ENCODE data around the gene CMIP.

The CMIP gene

GRCh38 chr16:81703177-81704155 lies 258.9 kb downstream of the CMIP start:
- Mint-ChIP-seq H3K4me3 (no peak overlapping the region), H3K27me3 (ENCODE audit: low read depth) (no peaks in the 10 kb centered on the region), H3K27ac (peak overlapping the region; percentile 34), H3K4me1 (ENCODE audit: low read depth) (peaks cover 5% of the 10 kb centered on the region), H3K36me3 (ENCODE audit: low read depth) (peaks cover 27% of the 10 kb centered on the region), H3K9me3 (no peaks in the 10 kb centered on the region)
- no peak for DNase-seq (ENCODE audit: low spot score)

- H3K27me3 Mint-ChIP-seq (ENCODE audit: low read depth), result no peaks in the 10 kb centered on the region
- H3K36me3 Mint-ChIP-seq (ENCODE audit: low read depth), result peaks cover 27% of the 10 kb centered on the region
- H3K27ac Mint-ChIP-seq, result no peak overlapping the region
- H3K4me1 Mint-ChIP-seq (ENCODE audit: low read depth), result peaks cover 5% of the 10 kb centered on the region
- no peaks in the 10 kb centered on the region for H3K9me3 Mint-ChIP-seq
- no peak overlapping the region for H3K4me3 Mint-ChIP-seq
- DNase-seq (ENCODE audit: low spot score), result no peak
Measured at GRCh38 chr16:81705261-81705660, 260.7 kb downstream of the CMIP start.

GRCh38 chr16:81706327-81707295 lies 262.0 kb downstream of the CMIP start:
- Mint-ChIP-seq H3K27me3 (ENCODE audit: low read depth) (no peaks in the 10 kb centered on the region), H3K4me1 (ENCODE audit: low read depth) (peaks cover 5% of the 10 kb centered on the region), H3K36me3 (ENCODE audit: low read depth) (peaks cover 29% of the 10 kb centered on the region), H3K9me3 (no peaks in the 10 kb centered on the region), H3K27ac (no peak overlapping the region), H3K4me3 (no peak overlapping the region)
- DNase-seq (ENCODE audit: low spot score), result no peak

GRCh38 chr16:81707411-81708265 lies 263.0 kb downstream of the CMIP start:
- DNase-seq (ENCODE audit: low spot score), result no peak
- Mint-ChIP-seq H3K4me1 (ENCODE audit: low read depth) (peaks cover 5% of the 10 kb centered on the region), H3K27me3 (ENCODE audit: low read depth) (no peaks in the 10 kb centered on the region), H3K4me3 (no peak overlapping the region), H3K36me3 (ENCODE audit: low read depth) (peaks cover 30% of the 10 kb centered on the region), H3K27ac (no peak overlapping the region), H3K9me3 (no peaks in the 10 kb centered on the region)

- Mint-ChIP-seq H3K9me3 (no peaks in the 10 kb centered on the region), H3K4me3 (no peak overlapping the region), H3K27me3 (ENCODE audit: low read depth) (no peaks in the 10 kb centered on the region), H3K27ac (peak overlapping the region; percentile 17), H3K36me3 (ENCODE audit: low read depth) (peaks cover 24% of the 10 kb centered on the region), H3K4me1 (ENCODE audit: low read depth) (no peaks in the 10 kb centered on the region)
- DNase-seq (ENCODE audit: low spot score), result no peak
Measured at GRCh38 chr16:81708266-81709015, 263.8 kb downstream of the CMIP start.

- no peaks in the 10 kb centered on the region for H3K9me3 Mint-ChIP-seq
- peak overlapping the region; percentile 17 for H3K27ac Mint-ChIP-seq
- H3K4me3 Mint-ChIP-seq, result no peak overlapping the region
- no peaks in the 10 kb centered on the region for H3K27me3 Mint-ChIP-seq (ENCODE audit: low read depth)
- peaks cover 23% of the 10 kb centered on the region for H3K36me3 Mint-ChIP-seq (ENCODE audit: low read depth)
- no peaks in the 10 kb centered on the region for H3K4me1 Mint-ChIP-seq (ENCODE audit: low read depth)
- no peak for DNase-seq (ENCODE audit: low spot score)
Measured at GRCh38 chr16:81709016-81709900, 264.6 kb downstream of the CMIP start.

- peaks cover 23% of the 10 kb centered on the region for H3K36me3 Mint-ChIP-seq (ENCODE audit: low read depth)
- H3K4me3 Mint-ChIP-seq, result no peak overlapping the region
- no peak for DNase-seq (ENCODE audit: low spot score)
- H3K4me1 Mint-ChIP-seq (ENCODE audit: low read depth), result peaks cover 4% of the 10 kb centered on the region
- no peaks in the 10 kb centered on the region for H3K9me3 Mint-ChIP-seq
- H3K27me3 Mint-ChIP-seq (ENCODE audit: low read depth), result no peaks in the 10 kb centered on the region
- H3K27ac Mint-ChIP-seq, result no peak overlapping the region
Measured at GRCh38 chr16:81710044-81710443, 265.4 kb downstream of the CMIP start.

GRCh38 chr16:81710596-81710995 lies 266.0 kb downstream of the CMIP start:
- DNase-seq (ENCODE audit: low spot score), result no peak
- H3K36me3 Mint-ChIP-seq (ENCODE audit: low read depth), result peaks cover 20% of the 10 kb centered on the region
- no peaks in the 10 kb centered on the region for H3K27me3 Mint-ChIP-seq (ENCODE audit: low read depth)
- H3K4me3 Mint-ChIP-seq, result no peak overlapping the region
- H3K4me1 Mint-ChIP-seq (ENCODE audit: low read depth), result peaks cover 9% of the 10 kb centered on the region
- H3K27ac Mint-ChIP-seq, result no peak overlapping the region
- H3K9me3 Mint-ChIP-seq, result no peaks in the 10 kb centered on the region

GRCh38 chr16:81711657-81712319 lies 267.2 kb downstream of the CMIP start:
- Mint-ChIP-seq H3K36me3 (ENCODE audit: low read depth) (peaks cover 19% of the 10 kb centered on the region), H3K27me3 (ENCODE audit: low read depth) (no peaks in the 10 kb centered on the region), H3K4me1 (ENCODE audit: low read depth) (peaks cover 20% of the 10 kb centered on the region), H3K4me3 (no peak overlapping the region), H3K9me3 (no peaks in the 10 kb centered on the region), H3K27ac (no peak overlapping the region)
- DNase-seq (ENCODE audit: low spot score), result no peak

GRCh38 chr16:81712681-81713080 lies 268.1 kb downstream of the CMIP start:
- Mint-ChIP-seq H3K27me3 (ENCODE audit: low read depth) (no peaks in the 10 kb centered on the region), H3K4me1 (ENCODE audit: low read depth) (peaks cover 21% of the 10 kb centered on the region), H3K4me3 (no peak overlapping the region), H3K9me3 (no peaks in the 10 kb centered on the region), H3K36me3 (ENCODE audit: low read depth) (peaks cover 11% of the 10 kb centered on the region), H3K27ac (no peak overlapping the region)
- DNase-seq (ENCODE audit: low spot score), result no peak

- Mint-ChIP-seq H3K4me3 (no peak overlapping the region), H3K27me3 (ENCODE audit: low read depth) (no peaks in the 10 kb centered on the region), H3K27ac (no peak overlapping the region), H3K4me1 (ENCODE audit: low read depth) (peaks cover 25% of the 10 kb centered on the region), H3K9me3 (no peaks in the 10 kb centered on the region), H3K36me3 (ENCODE audit: low read depth) (peaks cover 8% of the 10 kb centered on the region)
- DNase-seq (ENCODE audit: low spot score), result no peak
Measured at GRCh38 chr16:81713295-81713772, 268.7 kb downstream of the CMIP start.

All from T-helper 2 cell treated with Interferon-gamma antibody and Interleukin-4, amounts not matched to agents 5 μg/mL and 100 μg/mL, for 36 hours (primary cell).